SK-N-SH treated with all-trans-retinoic acid at 6 μM for 48 hours (cell line): Measurements from ENCODE around the gene FRMD5.

Experiments used
- ATAC-seq: fragments of 200-7000 bp; cut with Tn5 transposase; 3 replicates; pipeline ENCODE4 v1.9.1; 2020; ENCODE audit warnings: mild to moderate bottlenecking, moderate library complexity
- BACH2 ChIP-seq: fragments of 250-450 bp; sonication (Bioruptor Pico); IDR thresholded peaks from 2 replicates; pipeline ENCODE4 v1.9.0; 2021; ENCODE audit warnings: mild to moderate bottlenecking, borderline replicate concordance
- CSDC2 ChIP-seq: fragments of 250-450 bp; sonication (Bioruptor Pico); IDR thresholded peaks from 2 replicates; pipeline ENCODE4 v1.5.0; 2020; ENCODE audit warnings: mild to moderate bottlenecking, moderate library complexity
- ESRRG ChIP-seq: fragments of 250-450 bp; sonication (Bioruptor Pico); IDR thresholded peaks from 2 replicates; pipeline ENCODE4 v1.6.1; 2021; ENCODE audit warnings: mild to moderate bottlenecking
- GLIS3 ChIP-seq: fragments of 250-450 bp; sonication (Bioruptor Pico); IDR thresholded peaks from 2 replicates; pipeline ENCODE4 v1.5.0; 2020; ENCODE audit warnings: mild to moderate bottlenecking, moderate library complexity
- ISL1 ChIP-seq: fragments of 250-450 bp; sonication (Bioruptor Pico); IDR thresholded peaks from 2 replicates; pipeline ENCODE4 v2.1.2; 2022; ENCODE audit warnings: mild to moderate bottlenecking, moderate library complexity
- PPARA ChIP-seq: fragments of 250-450 bp; sonication (Bioruptor Pico); IDR thresholded peaks from 2 replicates; pipeline ENCODE4 v1.5.0; 2020; ENCODE audit warnings: mild to moderate bottlenecking, borderline replicate concordance
- RARB ChIP-seq: fragments of 250-450 bp; sonication (Bioruptor Pico); IDR thresholded peaks from 2 replicates; pipeline ENCODE4 v1.8.0; 2021; ENCODE audit warnings: mild to moderate bottlenecking, moderate library complexity
- SNAI2 ChIP-seq: fragments of 250-450 bp; sonication (Bioruptor Pico); IDR thresholded peaks from 2 replicates; pipeline ENCODE4 v1.5.0; 2020; ENCODE audit warnings: mild to moderate bottlenecking, moderate library complexity
- TCF4 ChIP-seq: fragments of 250-450 bp; sonication (Bioruptor Pico); IDR thresholded peaks from 2 replicates; pipeline ENCODE4 v1.8.0; 2021; ENCODE audit warnings: mild to moderate bottlenecking, moderate library complexity, borderline replicate concordance
- TOX ChIP-seq: fragments of 250-450 bp; sonication (Bioruptor Pico); IDR thresholded peaks from 2 replicates; pipeline ENCODE4 v1.8.0; 2021; ENCODE audit warnings: mild to moderate bottlenecking, moderate library complexity, borderline replicate concordance
- ZFP3 ChIP-seq: fragments of 250-450 bp; sonication (Bioruptor Pico); IDR thresholded peaks from 2 replicates; pipeline ENCODE4 v1.5.0; 2020; ENCODE audit warnings: mild to moderate bottlenecking, moderate library complexity
- ZFP30 ChIP-seq: fragments of 450-650 bp; formaldehyde crosslinking; IDR thresholded peaks from 2 replicates; pipeline ENCODE4 v1.5.0; 2022; ENCODE audit warnings: mild to moderate bottlenecking, moderate library complexity
- ZNF565 ChIP-seq: fragments of 450-650 bp; formaldehyde crosslinking; conservative IDR thresholded peaks from 2 replicates; pipeline ENCODE4 v1.5.0; 2020; ENCODE audit warnings: low read depth, mild to moderate bottlenecking, moderate library complexity
- ZNF70 ChIP-seq: fragments of 450-650 bp; formaldehyde crosslinking; IDR thresholded peaks from 2 replicates; pipeline ENCODE4 v1.5.0; 2020; ENCODE audit warnings: mild to moderate bottlenecking, moderate library complexity
- ZNF8 ChIP-seq: fragments of 450-650 bp; formaldehyde crosslinking; IDR thresholded peaks from 2 replicates; pipeline ENCODE4 v1.5.0; 2020; ENCODE audit warnings: mild to moderate bottlenecking, moderate library complexity
- TF ChIP-seq, protein P1 (sequence below): fragments of 250-450 bp; sonication (Bioruptor Pico); IDR thresholded peaks from 2 replicates; pipeline ENCODE4 v1.5.1; 2020; ENCODE audit warnings: low read depth, mild to moderate bottlenecking, moderate library complexity
- TF ChIP-seq, protein P2 (sequence below): fragments of 250-450 bp; sonication (Bioruptor Pico); IDR thresholded peaks from 2 replicates; pipeline ENCODE4 v1.8.0; 2021; ENCODE audit warnings: low read depth, mild to moderate bottlenecking, moderate library complexity, borderline replicate concordance
- TF ChIP-seq, protein P3 (sequence below): fragments of 250-450 bp; sonication (Bioruptor Pico); IDR thresholded peaks from 2 replicates; pipeline ENCODE4 v1.5.0; 2020; ENCODE audit warnings: mild to moderate bottlenecking, moderate library complexity
- TF ChIP-seq, protein P4 (sequence below): fragments of 250-450 bp; sonication (Bioruptor Pico); IDR thresholded peaks from 2 replicates; pipeline ENCODE4 v1.8.0; 2020; ENCODE audit warnings: mild to moderate bottlenecking, moderate library complexity, borderline replicate concordance

FRMD5 gene

DNA sequence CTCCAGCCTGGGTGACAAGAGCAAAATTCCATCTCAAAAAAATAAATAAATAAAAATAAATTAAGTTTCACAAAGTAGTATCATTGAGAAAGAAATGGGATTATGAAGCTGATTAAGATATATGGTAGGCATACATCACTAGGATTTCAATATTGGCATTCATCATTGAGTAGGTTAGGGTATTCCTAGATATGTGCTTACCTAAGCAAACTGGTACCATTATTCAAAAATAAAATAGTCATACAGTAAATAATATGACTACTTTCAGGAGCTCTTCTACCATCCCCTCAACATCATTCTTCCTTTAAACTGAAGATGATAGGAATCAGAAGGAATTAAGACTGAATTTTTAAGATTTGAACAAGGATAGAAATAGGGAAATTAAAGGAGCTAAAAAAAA, 66.6 kb downstream of the FRMD5 start:
- TF ChIP-seq ZFP30 (CRISPR knock-in tag) (no peak), RARB (no peak), ZNF8 (CRISPR knock-in tag) (no peak), GLIS3 (CRISPR knock-in tag) (no peak), PPARA (CRISPR knock-in tag) (no peak), ESRRG (CRISPR knock-in tag) (no peak)
- TF ChIP-seq, protein P1, sequence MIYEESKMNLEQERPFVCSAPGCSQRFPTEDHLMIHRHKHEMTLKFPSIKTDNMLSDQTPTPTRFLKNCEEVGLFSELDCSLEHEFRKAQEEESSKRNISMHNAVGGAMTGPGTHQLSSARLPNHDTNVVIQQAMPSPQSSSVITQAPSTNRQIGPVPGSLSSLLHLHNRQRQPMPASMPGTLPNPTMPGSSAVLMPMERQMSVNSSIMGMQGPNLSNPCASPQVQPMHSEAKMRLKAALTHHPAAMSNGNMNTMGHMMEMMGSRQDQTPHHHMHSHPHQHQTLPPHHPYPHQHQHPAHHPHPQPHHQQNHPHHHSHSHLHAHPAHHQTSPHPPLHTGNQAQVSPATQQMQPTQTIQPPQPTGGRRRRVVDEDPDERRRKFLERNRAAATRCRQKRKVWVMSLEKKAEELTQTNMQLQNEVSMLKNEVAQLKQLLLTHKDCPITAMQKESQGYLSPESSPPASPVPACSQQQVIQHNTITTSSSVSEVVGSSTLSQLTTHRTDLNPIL (CRISPR knock-in tag), result no peak
- TF ChIP-seq, protein P2, sequence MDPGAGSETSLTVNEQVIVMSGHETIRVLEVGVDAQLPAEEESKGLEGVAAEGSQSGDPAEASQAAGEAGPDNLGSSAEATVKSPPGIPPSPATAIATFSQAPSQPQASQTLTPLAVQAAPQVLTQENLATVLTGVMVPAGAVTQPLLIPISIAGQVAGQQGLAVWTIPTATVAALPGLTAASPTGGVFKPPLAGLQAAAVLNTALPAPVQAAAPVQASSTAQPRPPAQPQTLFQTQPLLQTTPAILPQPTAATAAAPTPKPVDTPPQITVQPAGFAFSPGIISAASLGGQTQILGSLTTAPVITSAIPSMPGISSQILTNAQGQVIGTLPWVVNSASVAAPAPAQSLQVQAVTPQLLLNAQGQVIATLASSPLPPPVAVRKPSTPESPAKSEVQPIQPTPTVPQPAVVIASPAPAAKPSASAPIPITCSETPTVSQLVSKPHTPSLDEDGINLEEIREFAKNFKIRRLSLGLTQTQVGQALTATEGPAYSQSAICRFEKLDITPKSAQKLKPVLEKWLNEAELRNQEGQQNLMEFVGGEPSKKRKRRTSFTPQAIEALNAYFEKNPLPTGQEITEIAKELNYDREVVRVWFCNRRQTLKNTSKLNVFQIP (CRISPR knock-in tag), result no peak
- TF ChIP-seq, protein P3, sequence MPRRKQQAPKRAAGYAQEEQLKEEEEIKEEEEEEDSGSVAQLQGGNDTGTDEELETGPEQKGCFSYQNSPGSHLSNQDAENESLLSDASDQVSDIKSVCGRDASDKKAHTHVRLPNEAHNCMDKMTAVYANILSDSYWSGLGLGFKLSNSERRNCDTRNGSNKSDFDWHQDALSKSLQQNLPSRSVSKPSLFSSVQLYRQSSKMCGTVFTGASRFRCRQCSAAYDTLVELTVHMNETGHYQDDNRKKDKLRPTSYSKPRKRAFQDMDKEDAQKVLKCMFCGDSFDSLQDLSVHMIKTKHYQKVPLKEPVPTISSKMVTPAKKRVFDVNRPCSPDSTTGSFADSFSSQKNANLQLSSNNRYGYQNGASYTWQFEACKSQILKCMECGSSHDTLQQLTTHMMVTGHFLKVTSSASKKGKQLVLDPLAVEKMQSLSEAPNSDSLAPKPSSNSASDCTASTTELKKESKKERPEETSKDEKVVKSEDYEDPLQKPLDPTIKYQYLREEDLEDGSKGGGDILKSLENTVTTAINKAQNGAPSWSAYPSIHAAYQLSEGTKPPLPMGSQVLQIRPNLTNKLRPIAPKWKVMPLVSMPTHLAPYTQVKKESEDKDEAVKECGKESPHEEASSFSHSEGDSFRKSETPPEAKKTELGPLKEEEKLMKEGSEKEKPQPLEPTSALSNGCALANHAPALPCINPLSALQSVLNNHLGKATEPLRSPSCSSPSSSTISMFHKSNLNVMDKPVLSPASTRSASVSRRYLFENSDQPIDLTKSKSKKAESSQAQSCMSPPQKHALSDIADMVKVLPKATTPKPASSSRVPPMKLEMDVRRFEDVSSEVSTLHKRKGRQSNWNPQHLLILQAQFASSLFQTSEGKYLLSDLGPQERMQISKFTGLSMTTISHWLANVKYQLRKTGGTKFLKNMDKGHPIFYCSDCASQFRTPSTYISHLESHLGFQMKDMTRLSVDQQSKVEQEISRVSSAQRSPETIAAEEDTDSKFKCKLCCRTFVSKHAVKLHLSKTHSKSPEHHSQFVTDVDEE (CRISPR knock-in tag), result no peak
- no peak for ATAC-seq

DNA sequence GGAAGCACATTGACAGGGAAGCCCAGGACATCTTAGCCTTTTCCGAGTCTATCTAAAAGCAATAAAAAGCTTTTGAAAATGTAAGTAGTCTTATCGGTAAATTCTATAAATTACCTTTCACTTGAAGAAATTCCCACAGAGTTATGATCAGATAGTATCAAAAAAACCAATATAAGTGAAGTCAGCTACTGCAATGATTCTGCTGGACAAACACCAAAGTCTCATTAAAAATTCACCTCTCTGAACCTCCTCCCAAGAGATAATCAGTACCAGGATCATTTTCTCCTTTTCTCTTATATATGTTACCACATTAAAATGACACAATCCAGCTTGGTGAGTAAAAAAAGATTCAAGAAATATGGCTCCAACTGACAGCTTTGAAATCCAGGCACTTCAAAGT, 69.2 kb downstream of the FRMD5 start:
- no peak for ATAC-seq
- no peak for TF ChIP-seq ZFP30 (CRISPR knock-in tag)
- TF ChIP-seq, protein P1 (CRISPR knock-in tag), result no peak
- TF ChIP-seq ZNF70 (CRISPR knock-in tag), result no peak
- no peak for TF ChIP-seq ISL1 (CRISPR knock-in tag)
- TF ChIP-seq, protein P4, sequence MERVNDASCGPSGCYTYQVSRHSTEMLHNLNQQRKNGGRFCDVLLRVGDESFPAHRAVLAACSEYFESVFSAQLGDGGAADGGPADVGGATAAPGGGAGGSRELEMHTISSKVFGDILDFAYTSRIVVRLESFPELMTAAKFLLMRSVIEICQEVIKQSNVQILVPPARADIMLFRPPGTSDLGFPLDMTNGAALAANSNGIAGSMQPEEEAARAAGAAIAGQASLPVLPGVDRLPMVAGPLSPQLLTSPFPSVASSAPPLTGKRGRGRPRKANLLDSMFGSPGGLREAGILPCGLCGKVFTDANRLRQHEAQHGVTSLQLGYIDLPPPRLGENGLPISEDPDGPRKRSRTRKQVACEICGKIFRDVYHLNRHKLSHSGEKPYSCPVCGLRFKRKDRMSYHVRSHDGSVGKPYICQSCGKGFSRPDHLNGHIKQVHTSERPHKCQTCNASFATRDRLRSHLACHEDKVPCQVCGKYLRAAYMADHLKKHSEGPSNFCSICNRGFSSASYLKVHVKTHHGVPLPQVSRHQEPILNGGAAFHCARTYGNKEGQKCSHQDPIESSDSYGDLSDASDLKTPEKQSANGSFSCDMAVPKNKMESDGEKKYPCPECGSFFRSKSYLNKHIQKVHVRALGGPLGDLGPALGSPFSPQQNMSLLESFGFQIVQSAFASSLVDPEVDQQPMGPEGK (CRISPR knock-in tag), result no peak
- TF ChIP-seq CSDC2 (CRISPR knock-in tag), result no peak
- TF ChIP-seq GLIS3 (CRISPR knock-in tag), result no peak
- TF ChIP-seq, protein P3 (CRISPR knock-in tag), result no peak
- no peak for TF ChIP-seq ZNF565
- no peak for TF ChIP-seq BACH2 (CRISPR knock-in tag)
- TF ChIP-seq ZFP3 (CRISPR knock-in tag), result no peak
- TF ChIP-seq TOX, result no peak
- TF ChIP-seq SNAI2 (CRISPR knock-in tag), result no peak
- no peak for TF ChIP-seq TCF4
